Endothelial cell of umbilical vein (primary cell): ENCODE measurements around the gene KLHL21. TPM values are rescaled to one million over a fixed set of nuclear protein-coding genes. Genes with fewer than 3 reads are reported as not detected.

Experiments used
- BruUV-seq: library from RNA; stranded (reverse); fragments of 400-500 nt; replicated peaks from 2 replicates; lab custom pipeline; 2021; lab: Mats Ljungman, UMichigan
- CTCF ChIA-PET: fragments of 300-600, 350-600 bp; sonication (Branson Sonifier 250); formaldehyde crosslinking; loops from one replicate; lab custom pipeline; 2021; ENCODE audit warnings: antibody characterized with exemption, inconsistent platforms; lab: Charles Lee
- POLR2A ChIA-PET: fragments of 300-600, 350-600 bp; sonication (Branson Sonifier 250); formaldehyde crosslinking; loops from one replicate; lab custom pipeline; 2021; ENCODE audit warnings: antibody characterized with exemption, inconsistent platforms; lab: Charles Lee
- DNase-seq: peaks from one replicate; pipeline ENCODE4 v3.0.0-alpha.2; 2011; ENCODE audit warnings: low read depth, low spot score
- FAIRE-seq: peaks from 2 replicates; lab custom pipeline; 2011; peaks lifted over from hg19 to GRCh38; lab: Jason Lieb, UNC
- H2AFZ ChIP-seq: 2 replicates; pipeline ENCODE4 v1.6.0; 2012; ENCODE audit warnings: low read depth, low read length, control low read depth, inconsistent platforms
- H3K27ac ChIP-seq: 2 replicates; pipeline ENCODE4 v1.5.1; 2011; ENCODE audit warnings: low read depth, mild to moderate bottlenecking, control low read depth, low read length, moderate library complexity; ENCODE audit not compliant: insufficient read depth
- H3K27me3 ChIP-seq, 2 experiments: 2 replicates each; pipeline versions ENCODE4 v1.6.0 to v1.6.1; 2011; ENCODE audit warnings: low read length in 2 of 2, mixed read lengths in 1 of 2; ENCODE audit not compliant: control insufficient read depth in 2 of 2, insufficient read depth in 2 of 2
- H3K36me3 ChIP-seq, 2 experiments: 2 replicates in 1 of 2; 3 replicates in 1 of 2; pipeline ENCODE4 v1.5.1; 2011; ENCODE audit warnings: low read length in 2 of 2, mild to moderate bottlenecking in 1 of 2, moderate library complexity in 1 of 2; ENCODE audit not compliant: control insufficient read depth in 2 of 2, insufficient read depth in 2 of 2; ENCODE audit errors: extremely low read depth in 1 of 2
- H3K4me1 ChIP-seq: 3 replicates; pipeline ENCODE4 v1.5.1; 2011; ENCODE audit warnings: mild to moderate bottlenecking, low read length; ENCODE audit not compliant: control insufficient read depth, insufficient read depth; ENCODE audit errors: extremely low read depth
- H3K4me2 ChIP-seq: 2 replicates; pipeline ENCODE4 v1.6.1; 2011; ENCODE audit warnings: low read length, control low read depth, mixed read lengths; ENCODE audit not compliant: insufficient read depth
- H3K4me3 ChIP-seq, 3 experiments: fragments of 200-600 bp in 1 of 3; sonication (generic), shearing (Covaris generic) in 1 of 3; replicated peaks in 1 of 3; 2 replicates each; pipeline ENCODE4 v1.5.1; 2011 to 2016; ENCODE audit warnings: control low read depth in 3 of 3, low read length in 3 of 3, mild to moderate bottlenecking in 2 of 3, inconsistent platforms in 1 of 3, low read depth in 1 of 3, moderate library complexity in 1 of 3; ENCODE audit not compliant: insufficient read depth in 1 of 3
- H3K79me2 ChIP-seq: 2 replicates; pipeline ENCODE4 v1.6.0; 2012; ENCODE audit warnings: low read length, inconsistent platforms; ENCODE audit not compliant: control insufficient read depth, insufficient read depth
- H3K9ac ChIP-seq: replicated peaks from 2 replicates; pipeline ENCODE3; 2011; ENCODE audit warnings: low read length, control low read depth; ENCODE audit not compliant: insufficient read depth; ENCODE audit errors: extremely low read depth
- H3K9me1 ChIP-seq: replicated peaks from 3 replicates; pipeline ENCODE4 v1.6.0; 2011; ENCODE audit warnings: mild to moderate bottlenecking, low read length; ENCODE audit not compliant: control insufficient read depth, insufficient read depth; ENCODE audit errors: extremely low read depth
- H3K9me3 ChIP-seq: replicated peaks from 2 replicates; pipeline ENCODE4 v1.5.1; 2012; ENCODE audit warnings: low read length, inconsistent platforms; ENCODE audit not compliant: control insufficient read depth, insufficient read depth
- H4K20me1 ChIP-seq: replicated peaks from 2 replicates; pipeline ENCODE3; 2011; ENCODE audit warnings: mild to moderate bottlenecking, low read length; ENCODE audit not compliant: control insufficient read depth, insufficient read depth; ENCODE audit errors: extremely low read depth
- CTCF ChIP-seq, 2 donors: IDR thresholded peaks; 1 replicate in 1 of 2; 2 replicates in 1 of 2; pipeline ENCODE4 v1.5.1; 2011; ENCODE audit warnings: low read length in 2 of 2, mild to moderate bottlenecking in 2 of 2, moderate library complexity in 2 of 2, control low read depth in 1 of 2, inconsistent platforms in 1 of 2, low read depth in 1 of 2; ENCODE audit not compliant: insufficient read depth in 1 of 2; ENCODE audit errors: extremely low read depth in 1 of 2
- EZH2 ChIP-seq: IDR thresholded peaks from 2 replicates; pipeline ENCODE4 v1.6.1; 2012; ENCODE audit warnings: borderline replicate concordance, low read depth, mild to moderate bottlenecking, moderate library complexity, low read length, inconsistent platforms; ENCODE audit not compliant: severe bottlenecking
- FOS ChIP-seq: IDR thresholded peaks from 2 replicates; pipeline ENCODE4 v1.6.1; 2011; ENCODE audit warnings: mild to moderate bottlenecking, low read length, moderate library complexity, borderline replicate concordance; ENCODE audit not compliant: insufficient read depth
- GATA2 ChIP-seq: IDR thresholded peaks from 2 replicates; pipeline ENCODE4 v1.7.0; 2011; ENCODE audit warnings: low read depth, mild to moderate bottlenecking, moderate library complexity, mixed read lengths, low read length; ENCODE audit not compliant: insufficient read length, insufficient read depth
- JUN ChIP-seq: IDR thresholded peaks from 2 replicates; pipeline ENCODE4 v1.6.1; 2011; ENCODE audit warnings: borderline replicate concordance, low read depth; ENCODE audit not compliant: insufficient read length, insufficient read depth
- MYC ChIP-seq: IDR thresholded peaks from one replicate; pipeline ENCODE4 v1.6.1; 2011; ENCODE audit warnings: mild to moderate bottlenecking, low read depth, low read length
- POLR2AphosphoS5 ChIP-seq: IDR thresholded peaks from 2 replicates; pipeline ENCODE4 v1.6.1; 2012; ENCODE audit warnings: low read depth, mild to moderate bottlenecking, control low read depth, low read length, moderate library complexity; ENCODE audit not compliant: insufficient read depth
- dilution Hi-C: fragments of 300-500 bp; cut with MboI; formaldehyde crosslinking; loops from one replicate; pipeline ENCODE4 v1.15.0; 2019; ENCODE audit warnings: low sequenced_read_pairs; ENCODE audit not compliant: extremely low pct_ligation_motif_present
- intact Hi-C: fragments of 100-400 bp; cut with micrococcal nuclease; formaldehyde crosslinking; loops from one replicate; pipeline ENCODE4 v1.10.0; 2022
- polyA plus RNA-seq, 4 experiments: library from polyadenylated mRNA; depleted of rRNA in 3 of 4; stranded (reverse) in 3 of 4; unstranded in 1 of 4; fragments of >200 nt; gene quantifications; 2 replicates each; pipeline versions ENCODE4 v1.2.1 to v1.2.3, GENCODE V29; 2011 to 2012; ENCODE audit warnings: missing spikeins in 1 of 4
- total RNA-seq: library from RNA; stranded (reverse); gene quantifications from 2 replicates; pipeline ENCODE4 v1.2.3, GENCODE V29; 2021

The KLHL21 gene
- total and polyA plus RNA-seq, 2 donors (not counting 3 experiments of a cell fraction or from before 2014, with no cell fraction given): 18.0 to 22.4 TPM

DNA sequence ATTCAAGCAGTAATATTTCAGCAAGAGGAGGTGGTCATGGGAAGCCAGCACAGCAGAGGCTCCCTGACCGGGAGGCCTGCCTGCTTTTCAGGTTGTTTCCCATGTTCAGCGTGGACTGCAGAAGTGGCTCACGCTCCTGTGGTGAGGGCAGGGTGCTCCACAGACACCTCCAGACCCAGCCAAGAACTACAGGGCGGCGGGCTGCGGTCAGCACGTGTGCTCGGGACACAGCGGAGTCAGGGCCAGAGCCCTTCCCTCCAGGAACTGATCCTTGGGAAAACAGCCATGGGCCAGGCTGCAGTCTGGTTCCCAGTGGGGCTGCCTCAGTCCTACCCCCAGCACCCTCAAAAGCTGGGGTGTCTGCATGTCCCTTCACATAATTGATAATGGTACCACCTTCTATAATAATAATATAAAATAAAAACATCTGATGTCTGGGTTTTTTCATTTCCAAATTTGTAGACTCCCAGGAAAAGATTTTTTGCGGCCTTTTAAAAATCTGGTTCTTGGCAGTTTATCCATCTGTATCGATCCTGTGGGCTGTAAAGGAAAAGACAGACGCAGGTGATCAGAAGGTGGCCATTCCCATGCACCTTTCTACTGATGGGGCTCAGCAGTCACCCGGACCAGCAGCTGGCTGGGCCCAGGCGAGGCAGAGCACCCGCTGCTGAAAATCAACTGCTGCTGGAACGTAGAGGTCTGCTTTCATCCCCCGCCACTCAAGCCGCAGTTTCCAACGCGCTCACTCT lies 32.7 kb upstream of the KLHL21 start:
- H3K4me2 ChIP-seq: no peak overlapping the region
- no peaks in the 10 kb centered on the region for H3K27me3 ChIP-seq
- no TSS peak for BruUV-seq
- DNase-seq: no peak
- H3K27ac ChIP-seq: no peak overlapping the region
- dilution Hi-C loops (no loop called here), intact Hi-C loops (no loop called here)
- H3K79me2 ChIP-seq: no peaks in the 10 kb centered on the region
- H3K9me1 ChIP-seq: no peaks in the 10 kb centered on the region
- no peak overlapping the region for H3K4me3 ChIP-seq
- no peak overlapping the region for H3K9ac ChIP-seq
- TF ChIP-seq MYC (no peak), FOS (no peak), GATA2 (no peak), EZH2 (no peak)
- H2AFZ ChIP-seq: no peak overlapping the region
- H4K20me1 ChIP-seq: no peaks in the 10 kb centered on the region
- ChIA-PET POLR2A (interaction anchor here (0.6 kb wide), 1 partner anchor 10 kb away, joined by 3 read pairs; no protein-coding TSS in a partner anchor), CTCF (interaction anchor here (0.6 to 1.4 kb wide), 6 partner anchors 11 to 149 kb away, joined by 3 to 9 read pairs (median 4); partner anchors contain the start of gene DNAJC11)
- FAIRE-seq: no peak
- no peaks in the 10 kb centered on the region for H3K4me1 ChIP-seq
- H3K9me3 ChIP-seq: no peaks in the 10 kb centered on the region
- peaks cover 6 to 41% of the 10 kb centered on the region in 2 experiments for H3K36me3 ChIP-seq

GRCh38 chr1:6634371-6635052 lies 31.8 kb upstream of the KLHL21 start:
- FAIRE-seq (no peak), DNase-seq (peak; percentile 56)
- H3K9ac ChIP-seq: no peak overlapping the region
- no peak overlapping the region for H2AFZ ChIP-seq
- no peak for TF ChIP-seq GATA2
- TF ChIP-seq POLR2AphosphoS5: peak; percentile 14
- peak; percentile 50 to 77 for TF ChIP-seq CTCF (IDR thresholded peaks at IDR 0.05; ENCODE audit: extremely low read depth in 1 of 2, insufficient read depth in 1 of 2, low read depth in 1 of 2, low read length in 2 of 2)
- TF ChIP-seq JUN: no peak
- H3K4me2 ChIP-seq: no peak overlapping the region
- peaks cover 6 to 38% of the 10 kb centered on the region in 2 experiments for H3K36me3 ChIP-seq
- POLR2A ChIA-PET: no interaction called here
- CTCF ChIA-PET: interaction anchor here (0.6 to 1.4 kb wide), 6 partner anchors 12 to 148 kb away, joined by 3 to 9 read pairs (median 4); partner anchors contain the start of gene DNAJC11
- H3K4me1 ChIP-seq: no peaks in the 10 kb centered on the region
- dilution Hi-C loops (no loop called here), intact Hi-C loops (loop anchor here (1.0 kb wide), 1 partner anchor 80 kb away; the partner anchor contains the start of gene NOL9)
- TSS peak; percentile 53 for BruUV-seq
- H3K27me3 ChIP-seq: no peaks in the 10 kb centered on the region
- no peak overlapping the region for H3K27ac ChIP-seq
- H3K9me3 ChIP-seq: no peaks in the 10 kb centered on the region
- no peaks in the 10 kb centered on the region for H3K9me1 ChIP-seq
- no peak overlapping the region for H3K4me3 ChIP-seq
- no peaks in the 10 kb centered on the region for H3K79me2 ChIP-seq
- no peaks in the 10 kb centered on the region for H4K20me1 ChIP-seq
